GM18870 (cell line): Measurements from ENCODE around the gene TAF11.
"Not testable (repeated sequence)": the region's sequence is repeated elsewhere in the genome, so short reads cannot be mapped to it uniquely, and the experiment has no call there.

Experiments
- ATAC-seq: cut with Tn5 transposase; IDR thresholded peaks from one replicate; pipeline ENCODE4 v1.9.1; 2021; ENCODE audit warnings: moderate library complexity; ENCODE audit not compliant: unreplicated experiment

Gene TAF11

DNA sequence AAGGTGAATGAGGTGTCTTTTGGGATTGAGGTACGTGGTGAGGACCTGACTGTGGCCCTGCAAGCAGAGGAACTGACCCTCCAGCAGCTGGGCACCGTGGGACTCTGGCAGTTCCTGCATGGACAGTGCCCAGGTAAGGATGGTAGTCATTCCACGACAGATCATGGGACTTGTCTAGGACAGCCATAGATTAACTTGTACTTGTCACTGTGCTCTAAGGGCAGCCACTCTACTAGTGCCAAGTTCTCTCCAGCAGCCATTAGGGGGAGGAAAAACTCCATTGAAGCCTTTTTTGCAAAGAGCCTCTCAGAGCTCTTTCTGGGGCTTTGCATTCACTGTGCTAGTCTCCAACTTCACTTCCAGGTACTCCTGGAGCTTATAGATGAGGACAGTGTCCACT is 20.4 kb downstream of the TAF11 start:
- ATAC-seq, result no peak

DNA sequence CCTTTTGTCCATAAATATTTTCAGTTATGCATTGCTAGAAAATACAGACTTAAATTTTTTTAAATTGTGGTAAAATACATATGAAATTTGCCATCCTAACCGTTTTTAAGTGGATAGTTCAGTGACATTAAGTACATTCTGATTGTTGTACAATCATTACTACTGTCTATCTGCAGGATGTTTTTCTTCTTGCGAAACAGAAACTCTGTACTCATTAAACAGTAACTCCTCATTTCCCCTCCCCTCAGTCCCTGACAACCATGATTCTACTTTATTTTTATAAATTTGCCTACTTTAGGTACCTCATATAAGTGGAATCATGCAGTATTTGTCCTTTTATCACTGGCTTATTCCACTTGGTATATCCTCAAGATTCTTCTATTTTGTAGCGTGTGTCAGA is 21.3 kb downstream of the TAF11 start:
- ATAC-seq, result no peak

DNA sequence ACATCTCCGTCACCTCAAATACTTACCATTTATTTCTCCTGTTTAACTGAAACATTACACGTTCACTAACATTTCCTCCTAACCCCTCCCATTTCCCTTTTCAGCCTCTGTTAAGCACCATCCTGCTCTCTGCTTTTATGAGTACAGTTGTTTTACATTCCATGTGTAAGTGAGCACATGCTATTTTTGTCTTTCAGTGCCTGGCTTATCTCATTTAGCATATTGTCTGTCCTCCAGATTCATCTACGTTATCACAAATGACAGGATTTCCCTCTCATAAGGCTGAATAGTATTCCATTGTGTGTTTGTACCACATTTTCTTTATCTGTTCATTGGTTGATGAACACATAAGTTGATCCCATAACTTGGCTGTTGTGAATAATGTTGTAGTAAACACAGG is 22.7 kb downstream of the TAF11 start:
- ATAC-seq, result no peak

DNA sequence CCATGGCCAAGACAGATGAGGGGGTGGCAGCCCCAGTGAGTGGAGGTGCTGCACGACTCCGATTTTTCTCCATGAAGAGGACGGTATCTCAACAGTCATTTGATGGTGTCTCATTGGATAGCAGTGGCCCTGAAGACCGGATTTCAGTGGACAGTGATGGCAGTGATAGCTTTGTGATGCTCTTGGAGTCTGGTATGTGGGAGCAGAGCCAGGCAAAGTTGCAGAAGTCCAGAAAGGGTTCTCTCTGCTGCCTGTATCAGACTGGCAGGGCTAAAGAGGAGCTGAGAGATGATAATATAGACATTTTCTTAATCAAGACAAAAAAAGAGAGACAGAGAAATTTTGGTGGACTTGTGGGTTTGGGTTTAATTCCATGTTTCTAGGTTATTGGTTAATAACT is 23.8 kb downstream of the TAF11 start:
- no peak for ATAC-seq

DNA sequence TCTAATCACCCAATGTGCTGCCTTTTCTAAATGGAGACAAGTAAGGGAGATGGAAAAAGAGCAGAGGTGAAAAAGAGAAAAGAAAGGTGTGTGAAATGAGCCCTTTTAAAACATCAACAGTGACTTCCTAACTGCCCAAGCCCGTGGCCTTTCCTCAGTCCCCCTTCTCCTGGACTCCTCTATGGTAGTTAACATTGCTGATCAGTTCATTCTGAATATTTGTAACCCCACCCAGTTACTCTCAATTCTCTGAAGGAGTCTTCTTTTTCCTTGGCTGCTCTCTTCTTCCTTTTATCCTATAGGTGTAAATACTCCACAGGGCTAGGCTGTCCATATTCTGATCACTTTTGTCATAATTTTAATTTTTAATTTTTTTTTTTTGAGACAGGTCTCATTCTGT is 27.1 kb downstream of the TAF11 start:
- ATAC-seq, result no peak

DNA sequence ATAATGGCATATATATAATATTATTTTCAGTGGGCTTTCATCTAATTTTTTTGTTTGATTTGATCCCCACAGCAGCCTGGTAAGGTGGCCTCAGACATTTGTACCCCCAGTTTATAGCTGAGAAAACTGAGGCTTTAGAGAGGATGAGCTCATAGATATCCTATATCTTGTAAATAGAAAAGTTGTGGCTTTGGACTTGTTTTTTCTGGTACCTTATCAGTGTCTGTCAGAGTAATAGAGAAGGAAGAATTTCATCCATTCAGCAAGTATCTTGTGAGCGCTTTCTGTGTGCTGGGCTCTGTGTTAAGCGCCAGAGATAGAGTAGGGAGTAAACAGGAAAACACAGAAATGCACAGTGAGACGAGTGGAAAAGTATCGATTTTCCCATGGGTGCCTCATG is 27.9 kb downstream of the TAF11 start:
- ATAC-seq, result no peak

DNA sequence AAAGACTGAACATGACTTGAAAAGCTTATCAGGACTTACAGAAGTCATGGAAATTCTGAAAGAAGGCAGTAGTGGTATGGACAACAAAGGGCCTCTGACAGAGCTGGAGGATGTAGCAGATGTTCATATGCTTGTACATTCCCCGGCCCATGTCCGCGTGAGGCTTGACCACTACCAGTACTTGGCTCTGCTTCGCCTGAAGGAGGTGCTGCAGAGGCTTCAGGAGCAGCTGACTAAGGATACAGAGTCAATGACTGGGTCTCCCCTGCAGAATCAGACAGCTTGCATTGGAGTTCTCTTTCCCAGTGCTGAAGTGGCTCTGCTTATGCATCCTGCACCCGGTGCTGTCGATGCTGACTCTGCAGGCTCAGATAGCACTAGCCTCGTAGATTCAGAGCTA is 29.2 kb downstream of the TAF11 start:
- ATAC-seq, result no peak

DNA sequence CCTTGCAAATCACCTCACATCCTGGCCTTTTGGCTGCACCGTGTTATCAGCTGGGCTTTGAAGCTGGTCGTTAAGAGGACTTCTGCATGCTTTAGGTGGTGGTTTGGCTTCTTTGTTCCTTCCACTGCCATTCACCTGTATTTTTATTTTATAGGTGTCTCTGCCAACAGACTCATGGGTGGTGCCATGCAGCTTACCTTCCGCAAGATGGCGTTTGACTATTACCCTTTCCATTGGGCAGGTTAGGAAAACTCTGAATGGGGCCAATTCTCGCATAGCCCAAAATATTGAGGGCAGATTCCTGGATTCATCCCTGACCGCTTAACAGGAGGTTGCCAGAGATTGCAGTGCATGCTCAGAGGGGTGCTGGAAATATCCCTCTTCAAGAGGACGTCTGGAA is 32.4 kb downstream of the TAF11 start:
- ATAC-seq, result no peak

DNA sequence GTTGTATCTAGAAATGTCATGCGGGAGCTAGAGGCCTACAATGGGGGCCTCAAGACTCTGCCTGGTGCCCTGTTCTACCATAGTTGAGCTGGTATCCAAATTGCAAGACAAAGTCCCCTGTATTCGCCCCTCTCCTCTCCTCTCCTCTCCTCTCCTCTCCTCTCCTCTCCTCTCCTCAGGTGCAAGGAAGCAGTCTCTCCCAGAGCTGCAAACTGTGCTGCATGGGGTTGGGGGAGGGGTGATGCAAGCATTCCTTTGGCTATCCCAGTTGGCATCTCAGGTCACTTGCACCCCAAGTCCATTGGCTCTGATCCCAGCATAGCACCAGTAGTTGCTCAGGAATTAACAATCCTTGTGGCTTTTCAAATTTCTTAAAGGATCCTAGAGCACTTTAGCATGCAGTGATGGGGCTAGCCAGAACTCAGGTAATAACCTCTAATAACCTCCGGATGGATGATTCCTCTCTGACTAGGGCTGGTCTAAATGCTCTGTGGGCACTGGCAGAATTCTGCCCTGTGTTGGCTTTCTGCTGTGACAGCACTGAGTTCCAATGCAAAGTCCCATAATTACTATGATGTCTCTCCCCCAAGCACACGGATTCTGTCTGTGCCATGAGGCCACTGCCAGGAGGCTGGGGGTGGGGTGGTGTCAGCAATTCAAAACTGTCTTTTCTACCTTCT is 35.3 kb downstream of the TAF11 start:
- no peak for ATAC-seq

DNA sequence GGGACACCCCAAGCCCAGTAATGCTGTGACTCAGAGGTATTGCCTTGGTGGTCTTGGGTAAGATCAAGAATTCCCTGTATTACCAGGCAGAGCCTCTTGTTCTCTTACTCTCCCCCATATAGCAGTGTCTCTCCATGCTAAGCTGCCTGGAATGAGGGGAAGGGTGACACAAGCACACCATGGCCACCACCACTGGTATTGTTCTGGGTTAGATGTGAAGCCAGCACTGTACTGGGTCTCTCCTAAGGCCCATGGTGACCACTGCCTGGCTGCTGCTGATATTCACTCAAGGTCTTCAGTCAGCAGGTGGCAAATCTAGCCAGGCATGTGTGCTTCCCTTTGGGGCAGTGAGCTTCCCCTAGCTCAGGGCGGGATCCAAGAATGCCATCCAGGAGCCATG is 36.5 kb downstream of the TAF11 start:
- ATAC-seq, result no peak

DNA sequence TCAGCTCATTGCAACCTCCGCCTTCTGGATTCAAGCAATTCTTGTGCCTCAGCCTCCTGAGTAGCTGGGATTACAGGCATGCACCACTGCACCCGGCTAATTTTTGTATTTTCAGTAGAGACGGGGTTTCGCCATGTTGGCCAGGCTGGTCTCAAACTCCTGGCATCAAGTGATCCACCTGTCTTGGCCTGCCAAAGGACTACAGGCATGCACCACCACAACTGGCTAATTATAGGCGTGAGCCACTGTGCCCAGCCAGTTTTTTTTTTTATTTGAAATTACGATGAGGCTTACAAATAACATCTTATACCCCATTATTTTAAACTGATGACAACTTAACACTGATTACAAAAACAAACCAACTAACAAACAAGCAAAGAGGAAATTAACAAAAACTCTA is 38.8 kb downstream of the TAF11 start:
- not testable (repeated sequence) for ATAC-seq

DNA sequence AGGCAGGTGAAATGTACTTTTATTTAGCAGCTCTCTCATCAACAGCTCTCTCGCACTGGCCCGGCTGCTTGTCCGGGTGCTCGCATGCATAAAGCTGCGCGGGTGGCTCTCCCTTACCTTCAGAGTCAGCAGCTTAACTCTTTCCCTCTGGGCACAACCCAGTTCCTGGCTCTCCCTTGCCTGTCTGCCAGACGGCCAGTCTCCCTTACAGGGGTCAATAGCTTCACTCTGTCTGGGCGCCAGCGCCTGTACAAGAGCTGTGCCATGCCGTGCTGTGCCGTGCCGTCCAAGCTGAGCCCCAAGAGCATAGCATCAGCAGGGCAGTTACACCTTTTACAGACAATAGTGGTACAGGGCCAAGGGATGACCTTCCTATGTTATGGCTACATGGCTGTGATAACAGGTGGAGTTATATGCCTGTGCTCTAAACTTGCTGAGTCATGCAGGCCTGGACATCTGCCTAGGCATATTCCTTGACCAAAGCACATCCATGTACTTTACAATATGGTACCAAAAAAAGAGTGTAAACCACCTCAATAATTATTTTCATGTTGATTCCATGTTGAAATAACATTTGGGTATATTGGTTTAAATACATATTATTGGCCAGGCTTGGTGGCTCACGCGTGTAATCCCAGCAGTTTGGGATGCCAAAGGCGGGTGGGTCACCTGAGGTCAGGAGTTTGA is 48.0 kb downstream of the TAF11 start:
- no peak for ATAC-seq

DNA sequence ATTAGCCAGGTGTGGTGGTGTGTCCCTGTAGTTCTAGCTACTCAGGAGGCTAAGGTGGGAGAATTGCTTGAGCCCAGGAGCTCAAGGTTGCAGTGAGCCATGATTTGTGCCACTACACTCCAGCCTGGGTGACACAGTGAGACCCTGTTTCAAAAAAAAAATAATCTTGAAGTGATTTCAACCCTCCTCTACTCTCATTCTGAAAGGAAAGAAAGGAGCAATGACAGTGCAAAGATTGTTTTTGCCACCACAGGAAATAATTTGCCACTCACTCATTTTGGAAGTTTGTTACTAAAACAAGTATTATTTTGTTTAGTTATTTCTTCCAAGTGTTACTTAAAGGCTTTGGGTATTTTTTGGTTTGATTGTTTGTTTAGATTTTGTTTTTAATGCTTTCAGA is 50.3 kb downstream of the TAF11 start:
- no peak for ATAC-seq

DNA sequence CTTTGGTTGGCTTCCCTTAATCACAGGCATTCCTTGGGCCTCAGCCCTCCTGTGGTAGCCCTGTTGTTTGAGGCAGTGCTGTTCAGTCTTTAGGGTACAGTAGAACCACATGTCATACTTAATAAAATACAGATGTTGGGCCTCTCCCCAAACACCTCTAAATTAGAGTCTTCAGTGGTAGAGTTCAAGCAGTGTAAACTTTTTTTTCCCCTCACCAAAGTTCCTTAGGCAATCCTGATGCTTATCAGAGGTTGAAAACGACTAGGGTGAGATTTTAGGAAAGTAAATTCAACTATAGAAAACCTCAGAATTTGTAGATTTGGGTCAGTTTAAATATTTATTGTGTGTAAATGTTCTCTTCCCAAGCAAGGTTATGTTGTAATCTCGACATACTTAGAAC is 51.4 kb downstream of the TAF11 start:
- no peak for ATAC-seq

DNA sequence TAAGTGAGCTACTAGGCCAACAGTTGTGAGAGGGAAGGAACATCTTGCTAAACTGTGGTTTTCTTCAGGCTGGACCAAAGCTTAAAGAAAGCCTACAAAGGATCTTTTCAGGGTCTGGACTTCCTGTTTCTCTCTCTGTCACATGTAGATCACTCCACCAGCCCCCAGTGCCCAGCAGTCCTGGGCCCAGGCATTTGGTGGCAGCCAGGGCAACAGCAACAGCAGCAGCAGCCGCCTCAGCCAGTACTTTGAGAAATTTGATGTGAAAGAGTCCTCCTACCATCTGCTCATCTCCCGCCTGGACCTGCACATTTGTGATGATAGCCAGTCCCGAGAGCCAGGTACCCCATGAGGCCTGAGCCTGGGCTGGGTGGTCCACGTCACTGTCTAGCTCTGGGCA is 51.8 kb downstream of the TAF11 start:
- no peak for ATAC-seq

DNA sequence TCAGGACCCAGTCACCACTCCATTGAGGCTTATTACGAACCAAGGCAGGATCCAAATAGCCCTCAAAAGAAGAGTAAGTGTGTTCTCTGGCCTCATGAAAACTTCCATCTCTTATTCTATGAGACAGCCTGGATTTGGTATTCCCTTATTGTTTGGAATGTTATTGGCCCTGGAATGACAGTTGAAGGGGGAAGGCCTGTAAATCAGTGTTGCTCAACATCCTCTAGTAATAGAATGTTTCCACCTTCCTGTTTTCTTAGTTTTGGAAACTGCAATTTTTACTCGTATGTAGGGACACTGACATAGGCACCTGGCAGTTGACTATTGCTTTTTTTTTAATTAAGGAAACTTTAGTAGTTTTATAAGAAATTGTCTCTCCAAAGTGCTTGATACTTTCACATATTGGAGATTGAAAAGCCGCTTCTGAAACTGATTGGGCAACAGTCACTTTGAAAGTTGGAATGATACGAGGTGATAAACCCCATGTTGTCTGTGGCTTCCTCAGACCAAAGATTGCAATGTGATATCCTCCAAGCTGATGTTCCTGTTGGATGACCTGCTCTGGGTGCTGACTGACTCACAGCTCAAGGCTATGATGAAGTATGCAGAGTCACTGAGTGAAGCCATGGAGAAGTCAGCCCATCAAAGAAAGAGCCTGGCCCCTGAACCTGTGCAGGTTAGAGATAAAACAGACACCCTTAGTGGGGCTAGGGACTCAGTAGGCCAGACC is 52.9 kb downstream of the TAF11 start:
- ATAC-seq, result no peak

DNA sequence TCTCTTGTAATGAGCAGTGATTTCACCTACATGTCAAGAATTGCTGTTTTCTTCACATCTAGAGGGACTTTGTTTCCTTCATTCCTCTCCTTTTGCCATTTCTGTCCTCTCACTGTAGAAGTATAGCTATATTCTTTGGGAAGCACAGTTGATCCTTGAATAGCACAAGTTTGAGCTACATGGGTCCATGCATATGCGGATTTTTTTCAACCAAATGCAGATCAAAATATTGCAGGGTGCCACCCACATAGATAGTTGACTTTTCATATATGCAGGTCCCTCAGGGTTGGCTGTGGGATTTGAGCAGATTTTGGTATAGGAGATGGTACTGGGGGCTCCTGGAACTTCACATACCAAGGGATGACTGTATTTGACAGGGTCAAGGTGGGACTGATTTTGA is 54.9 kb downstream of the TAF11 start:
- no peak for ATAC-seq

DNA sequence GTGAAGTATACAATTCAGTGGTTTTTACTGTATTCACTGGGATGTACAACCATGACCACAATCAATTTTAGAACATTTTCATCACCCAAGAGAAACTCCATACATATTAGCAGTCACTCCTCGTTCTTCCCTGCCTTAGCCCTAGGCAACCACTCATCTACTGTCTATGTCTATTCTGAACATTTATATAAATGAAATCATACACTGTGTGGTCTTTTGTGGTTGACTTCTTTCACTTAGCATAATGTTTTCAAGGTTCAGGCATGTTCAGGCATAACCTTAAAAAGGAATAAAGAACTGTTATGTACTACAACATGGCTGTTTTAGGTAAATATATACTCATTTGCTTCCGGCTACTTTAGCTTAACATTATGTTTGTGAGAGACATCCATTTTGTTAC is 58.7 kb downstream of the TAF11 start:
- ATAC-seq, result no peak
